NK-92 (cell line): ENCODE data around the gene ZNF132.
"Not testable (repeated sequence)": the region's sequence is repeated elsewhere in the genome, so short reads cannot be mapped to it uniquely, and the experiment has no call there.

ENCODE experiments used
- DNase-seq: peaks from one replicate; lab custom pipeline; 2025; ENCODE audit not compliant: unreplicated experiment; lab: John Stamatoyannopoulos, UW

The ZNF132 gene

DNA sequence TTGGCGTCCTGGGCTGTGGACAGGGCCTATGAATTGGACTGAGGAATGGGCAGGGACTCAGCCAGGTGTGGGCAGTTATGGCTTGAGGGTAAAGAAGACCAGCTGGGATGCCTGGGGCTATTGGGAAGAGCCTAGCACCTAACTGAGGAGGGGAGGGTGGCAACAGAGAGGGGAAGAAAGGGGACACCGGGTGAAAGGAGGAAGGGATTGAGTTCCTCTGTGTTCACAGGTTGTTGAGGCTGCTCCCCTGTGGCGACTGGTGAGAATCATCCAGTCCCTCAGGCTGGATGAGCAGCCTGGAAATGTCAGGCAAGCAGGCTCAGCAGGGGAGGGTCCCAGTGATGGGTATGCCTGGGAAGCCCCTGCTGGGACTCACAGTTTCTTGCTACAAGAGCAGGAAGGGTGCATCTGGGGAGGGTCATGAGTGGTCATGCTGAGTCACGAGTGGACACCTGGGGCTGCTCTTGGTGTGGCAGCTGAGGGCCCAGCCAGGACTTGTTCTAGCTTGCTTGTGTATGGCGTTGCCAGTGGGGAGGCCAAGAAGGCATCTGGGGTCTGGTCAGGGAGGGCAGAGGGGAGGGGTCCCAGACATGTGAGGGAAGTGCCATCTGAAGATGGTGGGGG is 28.4 kb upstream of the ZNF132 start:
- no peak for DNase-seq

DNA sequence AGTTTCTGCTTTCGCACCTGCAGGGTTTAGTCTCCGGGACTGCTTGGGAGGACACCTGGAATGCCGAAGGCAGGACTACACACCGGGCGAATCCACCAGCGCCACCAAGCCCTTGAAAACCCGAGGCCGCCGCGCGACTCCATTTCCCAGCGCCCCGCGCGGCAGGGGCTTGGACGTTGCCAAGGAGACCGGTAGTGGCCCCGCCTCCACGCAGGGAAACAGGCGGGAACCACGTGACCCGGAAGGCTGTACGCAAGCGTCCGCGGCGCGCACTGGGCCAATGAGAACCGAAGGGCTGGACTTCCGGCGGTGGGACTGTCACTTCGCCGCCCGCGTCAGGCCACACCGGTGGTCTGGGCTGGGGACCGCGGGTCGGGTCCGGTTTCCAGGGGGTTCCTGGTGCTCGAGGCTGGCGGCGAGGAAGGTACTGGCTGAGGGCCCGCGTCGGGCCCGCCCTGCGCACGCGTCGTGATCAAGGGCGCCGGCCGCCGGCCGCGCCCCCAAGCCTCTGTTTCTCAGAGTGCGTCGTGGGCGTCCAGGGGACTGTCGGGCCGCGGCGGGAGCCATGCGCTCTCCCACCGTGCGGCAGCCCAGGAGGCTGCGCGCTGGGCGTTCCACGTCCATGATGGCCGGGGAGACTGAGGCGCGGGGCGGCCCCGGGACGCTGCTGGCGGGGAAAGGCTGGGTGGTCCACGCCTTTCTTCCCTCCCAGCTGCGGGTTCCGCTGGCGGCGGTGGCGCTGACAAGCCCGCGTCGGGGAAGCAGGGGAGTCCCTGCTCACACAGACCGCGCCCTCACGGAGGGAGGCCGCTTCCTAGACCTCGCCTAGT is 27.0 kb upstream of the ZNF132 start, which contains the start of gene ZNF324:
Gene ZNF324 (plus strand): TSS at position 321 of the 830 bp plus-strand sequence. CDS start 2,106 bp downstream, outside the sequence.
- DNase-seq: peak; percentile 88

DNA sequence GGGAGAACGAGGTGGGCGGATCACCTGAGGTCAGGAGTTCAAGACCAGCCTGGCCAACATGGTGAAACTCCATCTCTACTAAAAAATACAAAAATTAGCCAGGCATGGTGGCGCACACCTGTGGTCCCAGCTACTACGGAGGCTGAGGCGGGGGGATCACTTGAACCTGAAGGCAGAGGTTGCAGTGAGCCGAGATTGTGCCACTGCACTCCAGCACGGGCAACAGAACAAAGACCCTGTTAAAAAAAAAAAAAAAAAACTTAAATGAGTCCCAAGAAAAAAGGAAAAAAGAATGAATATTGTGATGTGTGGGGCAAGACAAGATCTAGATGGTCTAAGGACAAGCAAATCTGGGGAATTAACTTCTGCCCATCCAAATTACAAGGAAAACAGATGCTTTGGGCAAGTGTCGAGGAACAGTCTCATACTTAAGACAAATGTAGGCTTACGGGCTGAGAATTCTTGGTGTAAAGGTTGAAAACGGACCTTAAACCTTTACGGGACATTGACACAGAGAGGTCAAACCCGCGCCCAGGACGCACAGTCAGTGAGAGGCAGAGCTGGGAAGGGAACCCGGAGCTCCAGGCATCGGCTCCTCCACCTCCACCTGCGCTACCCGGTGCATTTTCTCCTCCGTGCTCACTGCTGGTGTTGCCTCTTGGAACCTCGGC is 26.3 kb upstream of the ZNF132 start:
- DNase-seq: no peak

DNA sequence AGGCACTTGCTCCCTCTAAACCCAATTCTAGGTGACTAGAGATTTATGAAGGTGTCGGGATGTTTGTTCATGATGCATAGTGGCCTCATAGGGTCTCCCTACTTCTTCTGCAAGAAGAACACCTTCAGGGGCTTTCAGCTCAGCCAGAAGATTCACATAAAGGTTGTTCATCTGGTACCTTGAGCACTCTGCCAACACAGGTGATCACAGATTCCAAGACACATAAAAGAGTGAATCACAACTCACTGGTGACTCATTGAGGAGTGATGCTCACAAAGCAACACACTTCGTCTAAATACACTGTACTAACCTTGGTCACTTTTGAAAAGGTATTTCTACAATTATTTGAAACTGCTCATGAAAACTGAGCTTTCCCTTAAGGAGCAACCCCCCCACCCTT is 20.1 kb upstream of the ZNF132 start:
- no peak for DNase-seq

DNA sequence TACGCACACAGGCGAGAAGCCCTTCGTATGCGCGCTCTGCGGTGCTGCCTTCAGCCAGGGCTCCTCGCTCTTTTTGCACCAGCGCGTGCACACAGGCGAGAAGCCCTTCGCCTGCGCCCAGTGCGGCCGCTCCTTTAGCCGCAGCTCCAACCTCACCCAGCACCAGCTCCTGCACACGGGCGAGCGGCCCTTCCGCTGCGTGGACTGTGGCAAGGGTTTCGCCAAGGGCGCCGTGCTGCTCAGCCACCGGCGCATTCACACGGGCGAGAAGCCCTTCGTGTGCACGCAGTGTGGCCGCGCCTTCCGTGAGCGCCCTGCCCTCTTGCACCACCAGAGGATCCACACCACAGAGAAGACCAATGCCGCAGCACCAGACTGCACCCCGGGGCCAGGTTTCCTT is 16.2 kb upstream of the ZNF132 start:
- no peak for DNase-seq

DNA sequence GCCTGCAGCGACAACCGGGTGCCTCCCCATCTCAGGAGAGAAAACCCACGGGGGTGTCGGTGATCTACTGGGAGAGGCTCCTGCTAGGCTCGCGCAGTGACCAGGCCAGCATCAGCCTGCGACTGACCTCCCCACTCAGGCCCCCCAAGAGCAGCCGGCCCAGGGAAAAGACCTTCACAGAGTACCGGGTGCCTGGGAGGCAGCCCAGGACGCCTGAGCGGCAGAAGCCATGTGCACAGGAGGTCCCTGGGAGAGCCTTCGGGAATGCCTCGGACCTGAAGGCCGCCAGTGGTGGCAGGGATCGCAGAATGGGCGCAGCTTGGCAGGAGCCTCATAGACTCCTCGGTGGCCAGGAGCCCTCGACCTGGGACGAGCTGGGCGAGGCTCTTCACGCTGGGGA is 15.4 kb upstream of the ZNF132 start:
- DNase-seq: no peak

DNA sequence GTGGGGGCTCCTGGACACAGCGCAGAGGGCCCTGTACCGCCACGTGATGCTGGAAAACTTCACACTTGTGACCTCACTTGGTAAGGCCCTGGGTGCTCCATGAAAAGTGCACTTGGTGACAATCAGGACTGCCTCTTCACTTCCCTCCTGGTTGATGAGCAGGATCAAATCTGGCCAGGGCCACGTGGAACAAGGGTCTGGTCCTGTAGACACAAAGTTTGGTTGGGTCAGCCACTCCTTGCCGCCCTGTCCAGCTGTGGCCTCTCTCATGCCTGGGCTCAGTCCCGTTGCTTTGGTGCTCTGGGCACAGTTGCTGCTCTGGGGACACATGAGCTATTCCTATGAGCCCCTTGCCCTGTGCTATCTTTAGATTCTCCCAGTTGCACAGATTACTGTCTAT is 13.8 kb upstream of the ZNF132 start:
- no peak for DNase-seq

DNA sequence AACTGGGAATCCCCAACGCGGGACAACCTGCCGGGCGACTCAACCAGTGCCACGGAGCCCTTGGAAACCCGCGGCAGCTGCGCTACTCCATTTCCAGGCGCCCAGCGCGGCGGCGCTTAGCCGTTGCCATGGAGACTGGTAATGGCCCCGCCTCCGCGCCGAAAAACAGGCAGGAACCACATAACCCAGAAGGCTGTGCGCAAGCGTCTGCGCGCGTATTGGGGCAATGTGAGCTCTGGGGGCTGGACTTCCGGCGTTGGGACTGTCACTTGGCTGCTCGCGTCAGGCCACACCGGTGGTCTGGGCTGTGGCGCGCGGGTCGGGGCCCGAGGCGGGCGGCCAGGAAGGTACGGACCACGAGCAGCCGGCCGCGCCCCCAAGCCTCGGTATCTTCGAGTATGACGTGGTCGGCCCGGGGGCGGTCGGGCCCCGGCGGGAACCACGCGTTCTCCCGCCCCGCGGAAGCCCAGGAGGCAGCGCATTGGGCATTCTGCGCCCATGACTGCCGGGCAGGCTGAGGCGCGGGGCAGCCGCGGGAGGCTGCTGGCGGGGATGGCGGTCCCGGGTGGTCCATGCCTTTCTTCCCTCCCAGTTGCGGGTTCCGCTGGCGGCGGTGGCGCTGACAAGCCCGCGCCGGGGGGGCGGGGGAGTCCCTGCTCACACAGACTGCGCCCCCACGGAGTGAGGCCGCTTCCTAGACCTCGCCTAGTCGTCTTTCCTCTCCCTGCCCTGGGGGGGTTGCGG is 11.6 kb upstream of the ZNF132 start, which contains the start of gene ZNF324B:
Gene ZNF324B (plus strand): TSS at position 265 of the 744 bp plus-strand sequence. CDS start 2,080 bp downstream, outside the sequence.
- DNase-seq: peak; percentile 70

DNA sequence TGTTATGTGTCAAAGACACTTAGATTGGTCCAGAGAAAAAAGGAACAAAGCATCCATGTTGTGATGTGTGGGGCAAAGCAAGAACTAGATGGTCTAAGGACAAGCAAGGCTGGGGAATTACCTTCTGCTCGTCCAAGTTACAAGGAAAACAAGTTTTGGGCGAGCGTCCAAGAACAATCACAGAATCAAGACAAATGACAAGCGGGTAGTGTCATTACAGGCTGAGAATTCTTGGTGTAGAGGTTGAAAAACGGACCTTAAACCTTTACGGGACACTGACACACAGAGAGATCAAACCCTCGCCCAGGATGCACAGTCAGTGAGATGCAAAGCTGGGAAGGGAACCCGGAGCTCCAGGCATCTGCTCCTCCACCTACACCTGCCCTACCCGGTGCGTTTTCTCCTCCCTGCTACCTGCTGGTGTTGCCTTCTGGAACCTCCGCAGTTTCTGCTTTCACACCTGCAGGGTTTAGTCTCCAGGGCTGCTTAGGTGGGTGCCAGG is 11.0 kb upstream of the ZNF132 start:
- DNase-seq: no peak

DNA sequence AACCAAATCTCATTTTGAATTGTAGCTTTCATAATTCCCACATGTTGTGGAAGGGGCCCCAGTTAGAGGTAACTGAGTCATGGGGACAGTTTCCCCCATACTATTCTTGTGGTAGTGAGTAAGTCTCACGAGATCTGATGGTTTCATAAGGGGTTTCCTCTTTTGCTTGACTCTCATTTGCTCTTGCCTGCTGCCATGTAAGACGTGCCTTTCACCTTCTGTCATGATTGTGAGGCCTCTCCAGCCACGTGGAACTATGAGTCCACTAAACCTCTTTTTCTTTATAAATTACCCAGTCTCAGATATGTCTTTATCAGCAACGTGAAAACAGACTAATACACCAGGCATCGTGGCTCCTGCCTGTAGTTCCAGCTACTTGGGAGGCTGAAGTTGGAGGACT is 10.0 kb upstream of the ZNF132 start:
- not testable (repeated sequence) for DNase-seq

DNA sequence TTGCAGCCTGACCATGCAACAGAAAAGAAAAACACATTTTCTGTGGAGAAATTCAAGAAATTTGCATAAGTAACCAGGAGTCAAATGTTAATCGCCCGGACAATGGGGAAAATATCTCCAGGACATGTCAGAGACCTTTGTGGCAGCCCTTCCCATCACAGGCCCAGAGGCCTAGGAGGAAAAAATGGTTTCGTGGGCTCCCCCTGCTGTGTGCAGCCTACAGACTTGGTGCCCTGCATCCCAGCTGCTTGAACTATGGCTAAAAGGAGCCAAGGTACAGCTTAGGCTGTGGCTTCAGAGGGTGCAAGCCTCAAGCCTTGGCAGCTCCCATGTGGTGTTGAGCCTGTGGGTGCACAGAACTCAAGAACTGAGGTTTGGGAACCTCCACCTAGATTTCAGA is 8.9 kb upstream of the ZNF132 start:
- DNase-seq: not testable (repeated sequence)

DNA sequence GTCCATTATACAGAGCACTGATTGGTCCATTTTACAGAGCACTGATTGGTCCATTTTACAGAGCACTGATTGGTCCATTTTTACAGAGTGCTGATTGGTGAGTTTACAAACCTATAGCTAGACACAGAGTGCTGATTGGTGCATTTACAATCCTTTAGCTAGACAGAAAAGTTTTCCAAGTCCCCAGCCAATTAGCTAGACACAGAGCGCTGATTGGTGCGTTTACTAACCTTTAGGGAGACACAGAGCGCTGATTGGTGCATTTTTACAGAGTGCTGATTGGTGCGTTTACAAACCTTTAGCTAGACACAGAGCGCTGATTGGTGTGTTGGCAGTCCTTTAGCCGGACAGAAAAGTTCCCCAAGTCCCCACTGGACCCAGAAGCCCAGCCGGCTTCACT is 3.0 kb upstream of the ZNF132 start:
- DNase-seq: not testable (repeated sequence)

DNA sequence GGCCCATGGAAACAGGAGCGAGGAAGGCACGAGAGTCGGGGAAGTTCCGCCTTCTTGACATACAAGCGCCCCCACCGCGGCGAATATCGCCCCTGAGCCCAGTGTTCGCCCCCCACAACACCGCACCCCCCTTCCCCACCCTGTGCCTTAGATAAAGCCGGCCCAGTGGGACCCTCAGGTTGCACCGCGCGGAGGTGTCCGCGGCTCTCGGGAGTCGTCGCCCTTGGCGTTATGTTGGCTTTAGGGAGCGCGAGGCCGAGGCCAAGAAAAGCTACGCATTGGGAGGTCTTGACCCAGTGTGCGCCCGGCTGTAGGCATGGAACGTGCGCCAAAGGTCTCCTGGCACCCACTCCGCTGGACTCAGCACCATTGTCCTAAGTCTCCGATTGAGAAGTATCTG is 603 bp upstream of the ZNF132 start:
- DNase-seq: no peak

DNA sequence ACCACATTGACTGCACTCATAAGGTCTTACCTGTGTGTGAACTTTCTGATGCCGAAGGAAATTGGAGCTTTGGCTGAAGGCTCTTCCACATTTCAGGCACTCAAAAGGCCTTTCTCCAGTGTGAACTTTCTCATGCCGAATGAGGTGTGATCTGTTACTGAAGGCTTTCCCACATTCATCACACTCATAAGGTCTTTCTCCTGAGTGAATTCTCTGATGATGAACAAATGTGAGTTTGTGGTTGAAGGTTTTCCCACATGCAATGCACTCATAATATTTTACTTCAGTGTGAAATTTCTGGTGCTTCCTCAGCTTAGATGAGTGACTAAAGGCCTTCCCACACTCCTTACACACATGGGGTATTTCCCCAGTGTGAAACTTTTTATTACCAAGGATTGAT is 5.7 kb downstream of the ZNF132 start:
- DNase-seq: no peak

DNA sequence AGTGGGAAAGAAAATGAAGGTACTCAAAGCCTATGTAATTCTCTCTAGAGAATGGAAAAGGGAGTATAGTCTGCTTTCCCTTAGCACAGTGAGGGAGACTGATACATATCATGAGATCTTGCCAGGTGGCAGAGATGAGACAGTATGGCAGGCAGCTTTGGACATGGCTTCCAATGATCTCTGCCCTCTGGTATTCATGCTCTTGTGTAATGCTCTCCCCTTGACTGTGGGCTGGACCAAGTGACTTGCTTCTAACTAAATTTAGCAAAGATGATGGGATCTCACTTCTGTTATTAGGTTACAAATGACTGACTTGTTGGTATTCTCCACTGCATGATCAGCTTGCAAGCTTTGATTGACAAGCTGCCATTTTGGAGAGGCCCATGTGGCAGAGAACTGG is 10.2 kb downstream of the ZNF132 start:
- DNase-seq: no peak

DNA sequence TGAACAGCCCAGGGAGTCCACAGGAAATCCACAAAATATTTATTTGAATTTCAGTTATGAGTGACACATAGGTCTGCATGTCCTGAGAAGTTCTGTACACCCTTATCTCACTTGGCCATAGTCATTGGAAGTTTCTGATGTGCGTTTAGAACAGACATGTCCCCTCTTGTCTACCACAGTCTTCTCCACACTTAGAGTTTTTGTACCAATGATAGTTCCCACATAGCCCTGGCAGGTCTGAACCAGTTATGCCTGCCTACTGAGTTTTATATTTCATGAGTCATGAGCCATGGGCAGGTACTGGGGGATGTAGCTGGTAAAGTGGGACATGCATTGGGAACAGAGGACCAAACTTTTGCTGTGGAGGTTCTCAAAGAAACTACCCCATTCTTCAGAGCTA is 11.3 kb downstream of the ZNF132 start:
- no peak for DNase-seq

DNA sequence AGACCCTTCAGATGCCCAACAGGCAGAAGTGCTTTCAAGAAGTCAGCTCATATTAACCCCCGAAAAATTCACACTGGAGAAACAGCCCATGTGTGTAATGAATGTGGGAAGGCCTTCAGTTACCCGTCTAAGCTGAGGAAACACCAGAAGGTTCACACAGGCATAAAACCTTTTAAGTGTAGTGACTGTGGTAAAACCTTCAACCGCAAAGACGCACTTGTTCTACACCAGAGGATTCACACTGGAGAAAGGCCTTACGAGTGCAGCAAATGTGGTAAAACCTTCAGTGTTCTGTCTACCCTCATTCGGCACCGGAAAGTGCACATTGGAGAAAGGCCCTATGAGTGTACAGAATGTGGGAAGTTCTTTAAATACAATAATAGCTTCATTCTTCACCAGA is 22.9 kb downstream of the ZNF132 start:
- no peak for DNase-seq

DNA sequence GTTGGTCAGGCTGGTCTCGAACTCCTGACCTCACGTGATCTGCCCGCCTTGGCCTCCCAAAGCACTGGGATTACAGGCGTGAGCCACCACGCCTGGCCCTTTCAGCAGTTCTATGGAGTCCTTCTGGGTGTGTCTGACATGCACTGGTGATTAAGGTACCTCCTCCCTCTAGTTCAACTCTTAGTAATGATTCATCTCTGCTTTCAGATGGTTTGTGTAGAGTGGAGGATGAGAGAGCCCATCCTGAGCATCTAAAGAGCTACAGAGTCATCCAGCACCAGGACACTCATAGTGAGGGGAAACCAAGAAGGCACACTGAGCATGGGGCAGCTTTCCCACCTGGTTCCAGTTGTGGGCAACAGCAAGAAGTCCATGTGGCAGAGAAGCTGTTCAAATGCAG is 23.3 kb downstream of the ZNF132 start:
- no peak for DNase-seq

DNA sequence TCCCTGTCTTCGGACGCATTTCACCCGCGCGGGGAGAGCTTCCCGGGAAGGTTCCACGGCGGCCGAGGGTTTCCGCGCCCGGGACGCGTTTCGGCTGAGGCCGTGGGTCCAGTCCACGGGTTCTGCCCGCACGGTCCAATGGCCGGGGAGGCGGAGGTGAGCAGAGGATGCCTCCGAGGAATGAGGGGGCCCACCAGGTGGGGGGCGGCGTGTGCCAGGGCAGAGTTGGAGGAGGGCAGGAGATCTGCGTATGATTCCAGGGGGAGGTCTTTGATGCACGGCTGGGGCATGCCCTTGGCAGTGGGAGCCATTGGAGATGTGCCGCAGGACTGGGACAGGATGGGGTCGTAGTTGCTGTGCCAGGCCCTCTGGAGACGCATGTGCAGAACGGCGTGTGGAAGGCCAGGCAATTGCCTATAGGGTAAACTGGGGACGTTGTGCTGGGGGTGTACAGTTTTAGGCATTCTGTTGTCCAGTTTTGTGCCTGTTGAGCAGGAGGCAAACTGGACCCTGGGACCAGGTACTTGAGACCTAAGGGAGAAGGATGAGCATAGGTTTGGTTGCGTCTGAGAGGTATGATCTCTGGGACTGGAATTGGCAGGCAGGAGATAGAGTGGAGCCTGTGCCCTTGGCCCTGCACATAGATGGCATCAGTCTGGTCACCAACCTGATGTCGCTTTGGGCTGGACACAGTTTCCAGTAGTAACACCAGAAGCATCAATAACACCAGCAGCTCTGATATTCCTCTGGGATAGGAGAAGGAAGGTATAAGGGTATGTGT is 30.8 kb downstream of the ZNF132 start:
- DNase-seq: no peak
